ENCODE results near the gene ITLN1. TPM values are rescaled to one million over a fixed set of nuclear protein-coding genes. Genes with fewer than 3 reads are reported as not detected.

Gene ITLN1
- total RNA-seq, 1 donor from 2014 or later = not detected

DNA sequence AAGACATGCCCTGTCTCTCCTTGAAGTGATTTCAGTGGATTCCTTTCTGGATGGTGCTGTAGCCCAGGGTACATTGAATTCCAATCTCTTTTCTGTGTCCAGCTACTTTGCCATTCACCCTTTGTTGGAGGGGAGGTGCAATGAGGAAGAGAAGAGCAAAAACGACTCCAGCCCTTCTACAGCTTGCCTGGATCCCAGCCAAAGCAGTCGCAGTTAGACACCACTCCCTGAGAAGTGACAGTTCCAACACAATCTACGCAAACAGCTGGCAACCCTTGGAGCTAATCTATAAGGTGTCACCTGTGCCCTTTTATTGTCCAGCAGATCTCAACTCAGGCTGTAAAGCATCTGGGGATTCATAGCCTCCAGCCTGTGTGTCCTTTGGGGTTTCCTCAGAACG lies 26.9 kb downstream of the ITLN1 start:
- TF ChIP-seq, protein P1, sequence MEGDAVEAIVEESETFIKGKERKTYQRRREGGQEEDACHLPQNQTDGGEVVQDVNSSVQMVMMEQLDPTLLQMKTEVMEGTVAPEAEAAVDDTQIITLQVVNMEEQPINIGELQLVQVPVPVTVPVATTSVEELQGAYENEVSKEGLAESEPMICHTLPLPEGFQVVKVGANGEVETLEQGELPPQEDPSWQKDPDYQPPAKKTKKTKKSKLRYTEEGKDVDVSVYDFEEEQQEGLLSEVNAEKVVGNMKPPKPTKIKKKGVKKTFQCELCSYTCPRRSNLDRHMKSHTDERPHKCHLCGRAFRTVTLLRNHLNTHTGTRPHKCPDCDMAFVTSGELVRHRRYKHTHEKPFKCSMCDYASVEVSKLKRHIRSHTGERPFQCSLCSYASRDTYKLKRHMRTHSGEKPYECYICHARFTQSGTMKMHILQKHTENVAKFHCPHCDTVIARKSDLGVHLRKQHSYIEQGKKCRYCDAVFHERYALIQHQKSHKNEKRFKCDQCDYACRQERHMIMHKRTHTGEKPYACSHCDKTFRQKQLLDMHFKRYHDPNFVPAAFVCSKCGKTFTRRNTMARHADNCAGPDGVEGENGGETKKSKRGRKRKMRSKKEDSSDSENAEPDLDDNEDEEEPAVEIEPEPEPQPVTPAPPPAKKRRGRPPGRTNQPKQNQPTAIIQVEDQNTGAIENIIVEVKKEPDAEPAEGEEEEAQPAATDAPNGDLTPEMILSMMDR (IDR thresholded peaks at IDR 0.05; ENCODE audit: unreplicated experiment) = no peak
- DNase-seq (ENCODE audit: low spot score in 2 of 2, unreplicated experiment in 2 of 2) = no peak
- H3K4me3 Mint-ChIP-seq = no peak overlapping the region
- H3K4me1 Mint-ChIP-seq = peaks cover 7% of the 10 kb centered on the region
- H3K27me3 Mint-ChIP-seq (ENCODE audit: low read depth) = peaks cover 7% of the 10 kb centered on the region
- no peaks in the 10 kb centered on the region for H3K36me3 Mint-ChIP-seq
- H3K9me3 Mint-ChIP-seq = no peaks in the 10 kb centered on the region
- no peak overlapping the region for H3K27ac Mint-ChIP-seq

DNA sequence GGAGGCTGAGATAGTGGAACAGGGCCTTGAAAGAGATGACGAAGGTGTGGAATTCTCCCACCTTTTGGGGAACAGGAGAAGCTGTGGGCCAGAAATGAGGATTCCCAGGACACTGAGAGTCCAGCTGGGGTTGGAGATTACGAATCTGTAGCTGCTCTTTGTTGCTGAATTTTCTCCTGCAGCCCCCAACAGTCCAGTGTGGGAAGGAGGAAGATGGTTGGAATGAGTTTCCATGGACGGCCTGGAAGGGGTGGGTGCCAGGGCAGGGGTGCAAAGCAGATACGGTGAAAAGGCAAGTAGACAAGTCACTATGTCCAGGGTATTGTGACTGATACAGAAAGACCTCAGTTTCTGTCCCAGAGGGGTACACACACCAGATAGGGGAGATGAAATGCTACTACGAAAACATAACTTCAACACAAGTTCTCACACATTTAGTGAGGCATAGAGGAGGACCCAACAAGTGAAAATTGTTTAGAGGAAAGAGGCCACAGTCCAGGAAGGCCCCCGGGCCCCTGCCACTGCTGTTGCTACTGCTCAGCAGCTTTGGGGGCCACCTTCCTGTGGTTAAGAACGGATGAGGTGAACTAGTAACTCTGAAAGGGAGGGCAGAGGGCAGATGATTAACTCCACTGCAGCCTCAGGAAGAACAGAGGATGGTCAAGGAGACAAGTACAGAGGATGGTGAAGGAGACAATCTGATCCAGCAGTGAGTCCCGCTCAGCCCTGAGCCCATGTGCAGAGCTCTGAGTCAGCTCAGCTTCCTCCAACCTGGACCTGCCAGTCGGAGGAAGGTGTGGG lies 29.6 kb downstream of the ITLN1 start:
- Mint-ChIP-seq H3K27ac (no peak overlapping the region), H3K4me1 (no peaks in the 10 kb centered on the region), H3K36me3 (no peaks in the 10 kb centered on the region), H3K9me3 (no peaks in the 10 kb centered on the region), H3K4me3 (no peak overlapping the region), H3K27me3 (ENCODE audit: low read depth) (peaks cover 7% of the 10 kb centered on the region)
- TF ChIP-seq, protein P1 (IDR thresholded peaks at IDR 0.05; ENCODE audit: unreplicated experiment) = no peak
- no peak for DNase-seq (ENCODE audit: low spot score in 2 of 2, unreplicated experiment in 2 of 2)

DNA sequence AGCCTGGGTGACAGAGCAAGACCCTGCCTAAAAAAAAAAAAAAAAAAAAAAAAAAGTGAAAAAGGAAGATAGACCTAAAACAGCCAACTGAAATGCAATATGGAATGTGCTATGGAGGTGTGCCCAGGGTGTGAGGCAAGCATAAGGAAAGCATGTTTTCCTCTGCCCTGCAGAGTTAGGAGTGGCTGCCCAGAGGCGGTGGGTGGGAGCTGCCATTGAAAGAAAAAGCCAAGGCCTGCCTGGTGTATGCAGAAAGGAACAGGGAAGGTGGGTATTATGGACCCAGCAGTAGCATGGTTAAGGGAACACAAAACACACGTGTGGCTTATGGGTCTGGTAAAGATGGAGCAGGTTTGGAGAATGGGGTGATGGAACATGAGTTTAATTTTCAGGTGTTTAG lies 31.2 kb downstream of the ITLN1 start:
- H3K4me1 Mint-ChIP-seq = no peaks in the 10 kb centered on the region
- no peak overlapping the region for H3K4me3 Mint-ChIP-seq
- TF ChIP-seq, protein P1 (IDR thresholded peaks at IDR 0.05; ENCODE audit: unreplicated experiment) = no peak
- no peaks in the 10 kb centered on the region for H3K36me3 Mint-ChIP-seq
- peaks cover 10% of the 10 kb centered on the region for H3K27me3 Mint-ChIP-seq (ENCODE audit: low read depth)
- no peak overlapping the region for H3K27ac Mint-ChIP-seq
- DNase-seq (ENCODE audit: low spot score in 2 of 2, unreplicated experiment in 2 of 2) = no peak
- no peaks in the 10 kb centered on the region for H3K9me3 Mint-ChIP-seq

DNA sequence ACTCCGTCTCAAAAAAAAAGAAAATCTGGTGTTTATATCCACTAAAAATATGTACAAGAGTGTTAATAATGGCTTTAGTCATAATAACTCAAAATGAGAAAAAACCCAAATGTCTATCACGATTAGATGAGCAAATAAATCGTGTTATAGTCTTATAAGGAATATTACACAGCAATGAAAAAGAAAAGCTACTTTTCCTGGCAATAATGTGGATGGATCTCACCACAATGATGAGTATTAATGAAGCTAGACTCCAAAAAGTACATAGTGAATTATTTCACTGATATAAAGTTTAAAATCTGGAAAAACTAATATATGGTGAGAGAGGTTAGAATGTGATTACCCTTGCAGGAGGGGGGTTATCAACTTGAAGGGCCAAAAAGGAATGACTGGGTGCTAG lies 32.0 kb downstream of the ITLN1 start:
- Mint-ChIP-seq H3K27me3 (ENCODE audit: low read depth) (peaks cover 12% of the 10 kb centered on the region), H3K4me1 (no peaks in the 10 kb centered on the region), H3K27ac (no peak overlapping the region), H3K36me3 (no peaks in the 10 kb centered on the region), H3K9me3 (peaks cover 2% of the 10 kb centered on the region), H3K4me3 (no peak overlapping the region)
- TF ChIP-seq, protein P1 (IDR thresholded peaks at IDR 0.05; ENCODE audit: unreplicated experiment) = no peak
- DNase-seq (ENCODE audit: low spot score in 2 of 2, unreplicated experiment in 2 of 2) = no peak

DNA sequence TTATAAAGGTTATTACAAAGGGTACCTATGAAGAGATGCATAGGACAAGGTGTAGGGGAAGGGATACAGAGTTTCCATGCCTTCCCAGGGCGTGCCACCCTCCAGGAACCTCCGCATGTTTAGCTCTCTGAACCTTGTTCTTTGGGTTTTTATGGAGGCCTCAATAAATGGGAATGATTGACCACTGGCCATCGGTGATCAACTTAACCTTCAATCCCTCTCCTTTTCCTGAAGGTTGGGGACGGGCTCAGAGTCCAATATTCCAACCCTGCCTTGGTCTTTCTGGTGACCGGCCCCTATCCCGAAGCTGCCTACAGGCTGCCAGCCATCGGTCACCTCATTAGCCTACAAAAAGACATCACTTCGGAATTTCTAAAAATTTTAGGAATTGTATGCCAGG lies 34.0 kb downstream of the ITLN1 start:
- no peaks in the 10 kb centered on the region for H3K4me1 Mint-ChIP-seq
- peaks cover 16% of the 10 kb centered on the region for H3K27me3 Mint-ChIP-seq (ENCODE audit: low read depth)
- H3K4me3 Mint-ChIP-seq = no peak overlapping the region
- H3K36me3 Mint-ChIP-seq = no peaks in the 10 kb centered on the region
- no peak for DNase-seq (ENCODE audit: low spot score in 2 of 2, unreplicated experiment in 2 of 2)
- peaks cover 3% of the 10 kb centered on the region for H3K9me3 Mint-ChIP-seq
- TF ChIP-seq, protein P1 (IDR thresholded peaks at IDR 0.05; ENCODE audit: unreplicated experiment) = no peak
- H3K27ac Mint-ChIP-seq = no peak overlapping the region
